Embryonic facial prominence (tissue), 1 donor: Measurements from ENCODE around the gene PIWIL4.

ENCODE experiments used
- DNase-seq: peaks from one replicate; pipeline ENCODE4 v3.0.0-alpha.2; 2016; ENCODE audit errors: extremely low spot score

Gene PIWIL4

DNA sequence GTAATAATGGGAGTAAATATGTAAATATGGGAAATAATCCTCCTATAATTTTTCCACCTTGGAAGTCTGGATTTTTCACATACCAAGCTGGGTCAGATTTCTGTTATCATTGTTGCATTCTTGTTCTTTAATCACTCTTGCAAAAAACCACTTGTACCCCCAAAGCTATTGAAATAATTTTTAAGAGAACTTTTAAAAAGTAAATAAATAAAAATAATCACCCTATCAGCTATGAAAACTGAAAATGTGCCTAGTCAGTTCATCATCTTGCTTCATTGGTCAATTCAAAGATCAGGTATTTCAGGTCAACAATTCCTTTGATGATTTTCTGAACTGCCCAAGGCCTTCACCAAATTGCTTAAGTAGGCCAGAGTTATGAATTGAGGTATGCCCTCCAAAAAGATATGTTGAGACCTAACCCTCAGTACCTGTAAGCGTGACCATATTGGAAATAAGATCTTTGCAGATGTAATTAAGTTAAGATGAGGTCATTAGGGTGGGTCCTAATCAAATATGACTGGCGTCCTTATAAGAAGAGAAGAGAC lies 95.8 kb downstream of the PIWIL4 start:
- DNase-seq = no peak

- DNase-seq = no peak
These were observed 97.2 kb downstream of the PIWIL4 start for GRCh38 chr11:94664346-94664745.

GRCh38 chr11:94665116-94665659 lies 98.0 kb downstream of the PIWIL4 start:
- no peak for DNase-seq

GRCh38 chr11:94666792-94667721 lies 99.9 kb downstream of the PIWIL4 start:
- no peak for DNase-seq

- DNase-seq = no peak
These were observed 101.1 kb downstream of the PIWIL4 start for GRCh38 chr11:94668212-94668793.

DNA sequence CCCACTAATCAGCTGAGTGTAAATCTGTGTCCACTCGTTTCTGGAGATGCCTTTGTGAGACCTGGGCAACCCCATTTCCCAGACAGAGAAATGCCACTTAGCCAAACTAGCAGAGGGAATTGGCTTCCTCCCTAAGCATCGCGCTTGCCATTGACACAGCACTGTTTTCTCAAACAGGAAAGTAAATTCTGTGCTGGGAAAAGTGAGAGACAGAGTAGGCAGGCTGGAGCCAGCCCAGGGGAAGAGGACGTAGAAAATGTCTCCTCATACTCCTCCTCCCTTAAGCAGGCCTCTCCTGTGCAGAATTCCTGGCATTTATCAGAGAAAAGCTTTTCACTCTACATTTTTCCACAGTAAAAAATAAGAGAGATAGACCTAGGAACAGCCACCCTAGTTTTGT lies 101.9 kb downstream of the PIWIL4 start:
- DNase-seq = no peak
